ENCODE measurements around the gene TEX50. TPM values are rescaled to one million over a fixed set of nuclear protein-coding genes. Genes with fewer than 3 reads are reported as not detected.
"Not testable (repeated sequence)": the region's sequence is repeated elsewhere in the genome, so short reads cannot be mapped to it uniquely, and the experiment has no call there.

The TEX50 gene
- polyA plus RNA-seq, 6 donors from 2014 or later: not detected

GRCh38 chr1:173680152-173680551, 45.0 kb downstream of the TEX50 start:
- Mint-ChIP-seq H3K36me3 (peaks cover 0 to 18% of the 10 kb centered on the region in 2 donors), H3K9me3 (peaks cover 0 to 29% (median 11%) of the 10 kb centered on the region in 7 donors), H3K27me3 (peaks cover 0 to 15% (median 7%) of the 10 kb centered on the region in 3 donors)
- H3K4me3 Mint-ChIP-seq; H3K27ac Mint-ChIP-seq; ATAC-seq (ENCODE audit: low read depth in 2 of 2); DNase-seq; H3K4me1 Mint-ChIP-seq: not testable (repeated sequence)

GRCh38 chr1:173682184-173682583, 47.0 kb downstream of the TEX50 start:
- DNase-seq: no peak
- no peak overlapping the region for H3K4me3 Mint-ChIP-seq
- H3K27me3 Mint-ChIP-seq: peaks cover 0 to 15% (median 14%) of the 10 kb centered on the region in 3 donors
- ATAC-seq (ENCODE audit: low read depth in 2 of 2): no peak
- H3K9me3 Mint-ChIP-seq: peaks cover 0 to 20% (median 9%) of the 10 kb centered on the region in 7 donors
- peaks cover 0 to 18% of the 10 kb centered on the region in 2 donors for H3K36me3 Mint-ChIP-seq
- H3K27ac Mint-ChIP-seq: no peak overlapping the region
- no peaks in the 10 kb centered on the region for H3K4me1 Mint-ChIP-seq

GRCh38 chr1:173683838-173684237, 48.7 kb downstream of the TEX50 start:
- peaks cover 5 to 10% (median 8%) of the 10 kb centered on the region in 3 donors for H3K4me1 Mint-ChIP-seq
- H3K4me3 Mint-ChIP-seq; H3K36me3 Mint-ChIP-seq; ATAC-seq (ENCODE audit: low read depth in 2 of 2); DNase-seq: not testable (repeated sequence)
- peak overlapping the region in 1 of 6 donors; percentile 47 for H3K27ac Mint-ChIP-seq
- peaks cover 3 to 15% (median 8%) of the 10 kb centered on the region in 7 donors for H3K9me3 Mint-ChIP-seq
- peaks cover 0 to 15% (median 8%) of the 10 kb centered on the region in 3 donors for H3K27me3 Mint-ChIP-seq

- H3K4me3 Mint-ChIP-seq; H3K9me3 Mint-ChIP-seq; ATAC-seq (ENCODE audit: low read depth in 2 of 2); H3K27ac Mint-ChIP-seq; DNase-seq; H3K36me3 Mint-ChIP-seq; H3K27me3 Mint-ChIP-seq: not testable (repeated sequence)
- peaks cover 6 to 11% (median 8%) of the 10 kb centered on the region in 3 donors for H3K4me1 Mint-ChIP-seq
Observed at GRCh38 chr1:173685121-173685520, 50.0 kb downstream of the TEX50 start.

Other genes starting within 250 kb of the TEX50 start
- gene PRDX6, start 158.0 kb upstream of the TEX50 start, polyA plus RNA-seq (ENCODE audit: low read depth in 6 of 6): 100 to 1,000 TPM in 5 of 6 donors, 10 to 100 TPM in 1; 93.7 to 143 (median 118) TPM
- not detected for gene SLC9C2, start 32.3 kb upstream of the TEX50 start, polyA plus RNA-seq (ENCODE audit: low read depth in 6 of 6)
- not detected for gene ANKRD45, start 34.5 kb downstream of the TEX50 start, polyA plus RNA-seq (ENCODE audit: low read depth in 6 of 6)
- gene KLHL20, start 79.6 kb downstream of the TEX50 start, polyA plus RNA-seq (ENCODE audit: low read depth in 6 of 6): 10 to 100 TPM; 13.8 to 25.3 (median 20.8) TPM
- 10 to 100 TPM in 2 of 6 donors, 1 to 10 TPM in 4; 5.8 to 13.8 (median 8.5) TPM for gene DARS2, start 189.3 kb downstream of the TEX50 start, polyA plus RNA-seq (ENCODE audit: low read depth in 6 of 6)
- 1 to 10 TPM; 4.5 to 9.4 (median 7.4) TPM for gene CENPL, start 189.5 kb downstream of the TEX50 start, polyA plus RNA-seq (ENCODE audit: low read depth in 6 of 6)
- gene GAS5, start 232.7 kb downstream of the TEX50 start, polyA plus RNA-seq (ENCODE audit: low read depth in 6 of 6): 100 to 1,000 TPM; 277 to 369 (median 323) TPM
- 1 to 10 TPM in 5 of 6 donors, under 1 TPM in 1; 0.05 to 6.7 (median 2.5) TPM for gene ZBTB37, start 233.0 kb downstream of the TEX50 start, polyA plus RNA-seq (ENCODE audit: low read depth in 6 of 6)

All from naive B cell (primary cell).